C4-2B (cell line): ENCODE data around the gene VPS50.

Experiments used
- CTCF ChIP-seq: fragments of 450-650 bp; conservative IDR thresholded peaks from 2 replicates; pipeline ENCODE4 v1.5.1; 2017; ENCODE audit warnings: mild to moderate bottlenecking
- ZFX ChIP-seq: fragments of 450-650 bp; IDR thresholded peaks from 2 replicates; pipeline ENCODE4 v1.6.1; 2017

GRCh38 chr7:93239824-93240223 is 7.7 kb downstream of the VPS50 start:
- no peak for TF ChIP-seq CTCF
- no peak for TF ChIP-seq ZFX
